NCI-H146 treated with DMSO at 0.1 percent for 48 hours (cell line): ENCODE data around the gene TMEM184B.
A peak's percentile ranks its signal among the peaks of the same experiment; 100 is the strongest.

Experiments used
- DNase-seq: peaks from one replicate; lab custom pipeline; 2025; ENCODE audit not compliant: unreplicated experiment; lab: John Stamatoyannopoulos, UW

The TMEM184B gene

GRCh38 chr22:38207898-38208432, 64.8 kb downstream of the TMEM184B start:
- no peak for DNase-seq

GRCh38 chr22:38205261-38206128, 67.3 kb downstream of the TMEM184B start:
- DNase-seq = no peak

GRCh38 chr22:38204784-38205183, 68.0 kb downstream of the TMEM184B start:
- no peak for DNase-seq

- no peak for DNase-seq
Observed at GRCh38 chr22:38203855-38204514, 68.8 kb downstream of the TMEM184B start.

- DNase-seq = no peak
Observed at GRCh38 chr22:38203090-38203810, 69.6 kb downstream of the TMEM184B start.

- DNase-seq = peak; percentile 6
Observed at GRCh38 chr22:38202437-38203089, 70.2 kb downstream of the TMEM184B start.

- DNase-seq = peak; percentile 71
Observed at GRCh38 chr22:38201711-38202436, 70.9 kb downstream of the TMEM184B start, which contains the start of gene MAFF. TSS of gene MAFF (plus strand) at chr22:38201994. CDS start at chr22:38213854, 11,860 bp downstream.

GRCh38 chr22:38201371-38201710, 71.5 kb downstream of the TMEM184B start:
- DNase-seq = no peak

- no peak for DNase-seq
Observed at GRCh38 chr22:38199826-38200559, 72.8 kb downstream of the TMEM184B start.

GRCh38 chr22:38196791-38197419, 75.9 kb downstream of the TMEM184B start:
- no peak for DNase-seq

GRCh38 chr22:38193580-38193979, 79.2 kb downstream of the TMEM184B start:
- no peak for DNase-seq

- no peak for DNase-seq
Observed at GRCh38 chr22:38192475-38192863, 80.3 kb downstream of the TMEM184B start.

- DNase-seq = no peak
Observed at GRCh38 chr22:38191731-38192474, 80.9 kb downstream of the TMEM184B start.

- no peak for DNase-seq
Observed at GRCh38 chr22:38191055-38191454, 81.8 kb downstream of the TMEM184B start.

- DNase-seq = no peak
Observed at GRCh38 chr22:38190581-38190980, 82.2 kb downstream of the TMEM184B start.

- DNase-seq = no peak
Observed at GRCh38 chr22:38189104-38189503, 83.7 kb downstream of the TMEM184B start.

GRCh38 chr22:38187413-38188212, 85.2 kb downstream of the TMEM184B start:
- DNase-seq = no peak

- no peak for DNase-seq
Observed at GRCh38 chr22:38186429-38186828, 86.4 kb downstream of the TMEM184B start.
